ENCODE measurements around the gene SLC4A7. TPM values are rescaled to one million over a fixed set of nuclear protein-coding genes. Genes with fewer than 3 reads are reported as not detected.

The SLC4A7 gene
- total and polyA plus RNA-seq, 2 donors (not counting 3 experiments of a cell fraction or from before 2014, with no cell fraction given), result 7.8 to 50.9 TPM

GRCh38 chr3:27486336-27486735 is 2.2 kb upstream of the SLC4A7 start:
- dilution Hi-C loops (cut with MboI; ENCODE audit: extremely low pct_ligation_motif_present, low sequenced_read_pairs) (no loop called here), intact Hi-C loops (cut with micrococcal nuclease) (no loop called here)
- no peak overlapping the region for H2AFZ ChIP-seq (ENCODE audit: low read depth, low read length)
- H3K4me1 ChIP-seq (ENCODE audit: control insufficient read depth, extremely low read depth, insufficient read depth, low read length), result peaks cover 12% of the 10 kb centered on the region
- peaks cover 27% of the 10 kb centered on the region for H3K79me2 ChIP-seq (ENCODE audit: control insufficient read depth, insufficient read depth, low read length)
- no peak overlapping the region for H3K9ac ChIP-seq (replicated peaks; ENCODE audit: extremely low read depth, insufficient read depth, low read length)
- no peaks in the 10 kb centered on the region for H3K9me1 ChIP-seq (replicated peaks; ENCODE audit: control insufficient read depth, extremely low read depth, insufficient read depth, low read length)
- no peak overlapping the region for H3K4me2 ChIP-seq (ENCODE audit: insufficient read depth, low read length)
- no peaks in the 10 kb centered on the region for H3K9me3 ChIP-seq (replicated peaks; ENCODE audit: control insufficient read depth, insufficient read depth, low read length)
- DNase-seq (ENCODE audit: low read depth, low spot score), result no peak
- BruUV-seq (replicated peaks), result no TSS peak
- TF ChIP-seq FOS (IDR thresholded peaks at IDR 0.05; ENCODE audit: borderline replicate concordance, insufficient read depth, low read length) (no peak), MYC (IDR thresholded peaks at IDR 0.05; ENCODE audit: low read depth, low read length) (no peak), MAX (IDR thresholded peaks at IDR 0.05; ENCODE audit: insufficient read depth, insufficient read length) (no peak), EZH2 (IDR thresholded peaks at IDR 0.05; ENCODE audit: borderline replicate concordance, low read depth, low read length, severe bottlenecking) (no peak), CTCF (IDR thresholded peaks at IDR 0.05; ENCODE audit: extremely low read depth in 1 of 2, insufficient read depth in 1 of 2, low read depth in 1 of 2, low read length in 2 of 2) (no peak), GATA2 (IDR thresholded peaks at IDR 0.05; ENCODE audit: insufficient read depth, insufficient read length, low read depth, low read length) (no peak), POLR2A (IDR thresholded peaks at IDR 0.05; ENCODE audit: low read depth, low read length) (no peak), POLR2AphosphoS5 (IDR thresholded peaks at IDR 0.05; ENCODE audit: insufficient read depth, low read depth, low read length) (no peak), JUN (IDR thresholded peaks at IDR 0.05; ENCODE audit: borderline replicate concordance, insufficient read depth, insufficient read length, low read depth) (no peak)
- no peaks in the 10 kb centered on the region for H3K27me3 ChIP-seq (ENCODE audit: control insufficient read depth in 2 of 2, insufficient read depth in 2 of 2, low read length in 2 of 2)
- no peak overlapping the region for H3K27ac ChIP-seq (ENCODE audit: insufficient read depth, low read depth, low read length)
- no peaks in the 10 kb centered on the region for H3K36me3 ChIP-seq (ENCODE audit: control insufficient read depth in 2 of 2, extremely low read depth in 1 of 2, insufficient read depth in 2 of 2, low read length in 2 of 2)
- peaks cover 2% of the 10 kb centered on the region for H4K20me1 ChIP-seq (replicated peaks; ENCODE audit: control insufficient read depth, extremely low read depth, insufficient read depth, low read length)
- ChIA-PET CTCF (interaction anchor here (0.7 to 3.8 kb wide), 6 partner anchors 13 to 195 kb away, joined by 3 to 35 read pairs (median 4); no protein-coding TSS in a partner anchor), POLR2A (no interaction called here)
- FAIRE-seq, result no peak
- H3K4me3 ChIP-seq (replicated peaks in 1 of 3; ENCODE audit: insufficient read depth in 1 of 3, low read depth in 1 of 3, low read length in 3 of 3), result no peak overlapping the region

Data from endothelial cell of umbilical vein (primary cell).